ENCODE results near the gene UBE2S. TPM values are rescaled to one million over a fixed set of nuclear protein-coding genes. Genes with fewer than 3 reads are reported as not detected.

The UBE2S gene
- total RNA-seq, 8 experiments from 2014 or later = 21.5 to 86.6 (median 37.8) TPM

Other genes starting within 250 kb of the UBE2S start
- gene DNAAF3, start 241.2 kb downstream of the UBE2S start, total RNA-seq = 1 to 10 TPM in 6 of 8 experiments, under 1 TPM in 2; 0.41 to 7.2 (median 1.4) TPM
- 10 to 100 TPM in 4 of 8 experiments, 1 to 10 TPM in 4; 1.1 to 19.3 (median 8.7) TPM for gene SYT5, start 227.5 kb downstream of the UBE2S start, total RNA-seq
- 10 to 100 TPM in 6 of 8 experiments, 1 to 10 TPM in 2; 4.0 to 59.0 (median 18.1) TPM for gene PTPRH, start 198.3 kb downstream of the UBE2S start, total RNA-seq
- 1 to 10 TPM in 7 of 8 experiments, under 1 TPM in 1; 0.81 to 3.1 (median 2.2) TPM for gene TMEM86B, start 179.0 kb downstream of the UBE2S start, total RNA-seq
- gene PPP6R1, start 148.8 kb downstream of the UBE2S start, total RNA-seq = 10 to 100 TPM; 18.3 to 77.0 (median 26.7) TPM
- gene HSPBP1, start 127.7 kb downstream of the UBE2S start, total RNA-seq = 10 to 100 TPM; 20.6 to 37.3 (median 24.5) TPM
- 100 to 1,000 TPM in 1 of 8 experiments, 10 to 100 TPM in 6, 1 to 10 TPM in 1; 1.4 to 102 (median 77.8) TPM for gene BRSK1, start 123.8 kb downstream of the UBE2S start, total RNA-seq
- under 1 TPM in 3 of 8 experiments, not detected in 5; 0.11 to 0.62 (median 0.33) TPM for gene TMEM150B, start 82.4 kb downstream of the UBE2S start, total RNA-seq
- gene KMT5C, start 67.9 kb downstream of the UBE2S start, total RNA-seq = 10 to 100 TPM in 6 of 8 experiments, 1 to 10 TPM in 2; 8.4 to 25.1 (median 20.9) TPM
- gene COX6B2, start 53.1 kb downstream of the UBE2S start, total RNA-seq = 10 to 100 TPM in 1 of 8 experiments, 1 to 10 TPM in 4, under 1 TPM in 3; 0.55 to 15.3 (median 1.2) TPM
- under 1 TPM in 6 of 8 experiments, not detected in 2; 0.05 to 0.71 (median 0.14) TPM for gene GARIN5B, start 44.5 kb downstream of the UBE2S start, total RNA-seq
- gene IL11, start 37.3 kb downstream of the UBE2S start, total RNA-seq = 1 to 10 TPM in 2 of 8 experiments, under 1 TPM in 6; 0.10 to 2.4 (median 0.43) TPM
- 1 to 10 TPM in 1 of 8 experiments, under 1 TPM in 2, not detected in 5; 0.46 to 8.4 (median 0.58) TPM for gene TMEM190, start 31.0 kb downstream of the UBE2S start, total RNA-seq
- gene TMEM238, start 23.5 kb downstream of the UBE2S start, total RNA-seq = under 1 TPM in 3 of 8 experiments, not detected in 5; 0.23 to 0.40 (median 0.25) TPM
- gene RPL28, start 21.9 kb downstream of the UBE2S start, total RNA-seq = 1,000 to 10,000 TPM in 2 of 8 experiments, 100 to 1,000 TPM in 6; 362 to 1,444 (median 673) TPM
- 1 to 10 TPM in 5 of 8 experiments, under 1 TPM in 3; 0.10 to 3.4 (median 1.5) TPM for gene SHISA7, start 35.5 kb upstream of the UBE2S start, total RNA-seq
- 10 to 100 TPM; 35.4 to 82.0 (median 59.1) TPM for gene ISOC2, start 53.9 kb upstream of the UBE2S start, total RNA-seq
- 1 to 10 TPM in 2 of 8 experiments, under 1 TPM in 5, not detected in 1; 0.05 to 1.3 (median 0.72) TPM for gene C19orf85, start 57.0 kb upstream of the UBE2S start, total RNA-seq
- gene ZNF628, start 68.8 kb upstream of the UBE2S start, total RNA-seq = 1 to 10 TPM; 1.1 to 5.6 (median 3.6) TPM
- 10 to 100 TPM; 10.9 to 62.6 (median 48.2) TPM for gene NAT14, start 77.4 kb upstream of the UBE2S start, total RNA-seq
- gene SSC5D, start 80.6 kb upstream of the UBE2S start, total RNA-seq = 1 to 10 TPM in 3 of 8 experiments, under 1 TPM in 5; 0.27 to 3.0 (median 0.63) TPM
- gene SBK2, start 129.3 kb upstream of the UBE2S start, total RNA-seq = under 1 TPM in 1 of 8 experiments, not detected in 7; 0.18 TPM
- 1 to 10 TPM in 1 of 8 experiments, under 1 TPM in 4, not detected in 3; 0.14 to 1.1 (median 0.31) TPM for gene SBK3, start 137.8 kb upstream of the UBE2S start, total RNA-seq
- 1 to 10 TPM; 3.4 to 9.4 (median 5.0) TPM for gene ZNF579, start 173.1 kb upstream of the UBE2S start, total RNA-seq
- 10 to 100 TPM in 2 of 8 experiments, 1 to 10 TPM in 6; 5.0 to 11.6 (median 8.3) TPM for gene FIZ1, start 191.7 kb upstream of the UBE2S start, total RNA-seq
- 10 to 100 TPM in 1 of 8 experiments, 1 to 10 TPM in 7; 3.7 to 12.3 (median 5.4) TPM for gene ZNF524, start 192.5 kb upstream of the UBE2S start, total RNA-seq
- gene ZNF865, start 197.9 kb upstream of the UBE2S start, total RNA-seq = 1 to 10 TPM in 7 of 8 experiments, under 1 TPM in 1; 0.87 to 6.9 (median 3.5) TPM
- gene ZNF784, start 216.8 kb upstream of the UBE2S start, total RNA-seq = 1 to 10 TPM; 1.6 to 8.2 (median 4.1) TPM
- gene ZNF580, start 233.2 kb upstream of the UBE2S start, total RNA-seq = 10 to 100 TPM in 6 of 8 experiments, 1 to 10 TPM in 2; 7.9 to 25.0 (median 11.1) TPM
- gene ZNF581, start 235.9 kb upstream of the UBE2S start, total RNA-seq = 10 to 100 TPM; 18.3 to 34.2 (median 24.9) TPM
- gene CCDC106, start 240.4 kb upstream of the UBE2S start, total RNA-seq = 10 to 100 TPM in 7 of 8 experiments, 1 to 10 TPM in 1; 9.8 to 23.6 (median 13.6) TPM
- gene U2AF2, start 247.2 kb upstream of the UBE2S start, total RNA-seq = 100 to 1,000 TPM in 7 of 8 experiments, 10 to 100 TPM in 1; 85.3 to 252 (median 133) TPM